HG03565 (cell line): ENCODE results near the gene FRAS1.
"Not testable (repeated sequence)": the region's sequence is repeated elsewhere in the genome, so short reads cannot be mapped to it uniquely, and the experiment has no call there.

Experiments used
- ATAC-seq: cut with Tn5 transposase; IDR thresholded peaks from one replicate; pipeline ENCODE4 v1.9.1; 2021; ENCODE audit warnings: mild to moderate bottlenecking, moderate library complexity; ENCODE audit not compliant: unreplicated experiment

Gene FRAS1

DNA sequence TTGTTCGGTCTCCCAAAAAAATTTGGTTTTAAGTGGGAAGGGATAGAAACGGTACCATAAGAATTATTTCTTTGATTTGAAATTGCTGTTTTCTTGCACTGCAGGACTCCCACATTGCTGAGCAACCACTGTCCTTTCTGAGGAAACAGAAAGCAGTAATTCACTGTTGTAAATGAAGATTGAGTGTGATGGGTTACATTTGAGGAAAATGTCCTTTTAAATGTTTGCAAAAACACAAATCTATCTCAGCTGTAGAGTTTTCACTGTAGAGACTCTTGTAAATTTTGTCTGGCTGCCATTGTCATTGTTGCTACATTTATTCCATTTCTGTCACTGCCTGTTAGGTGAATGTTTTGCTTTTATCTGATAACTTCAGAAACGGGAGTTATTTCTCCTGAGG is 105.2 kb downstream of the FRAS1 start:
- no peak for ATAC-seq

DNA sequence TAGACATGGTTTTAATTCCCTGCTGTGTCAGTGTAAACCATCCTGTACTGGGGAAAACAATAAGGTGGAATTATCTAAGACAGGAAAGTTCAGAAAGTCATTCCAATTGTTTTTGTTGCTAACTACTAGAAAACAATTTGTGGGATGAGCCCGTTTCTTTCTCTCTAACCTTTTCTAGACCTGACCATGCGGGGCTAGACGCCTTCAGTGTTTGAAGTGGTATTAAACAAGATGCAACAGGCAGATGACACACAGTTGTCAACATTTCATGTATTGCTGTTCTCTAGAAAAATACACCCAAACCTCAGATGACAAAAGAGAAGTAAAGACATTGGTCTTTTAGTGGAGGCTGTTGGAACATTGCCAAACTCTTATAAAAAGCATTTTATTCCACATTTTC is 105.7 kb downstream of the FRAS1 start:
- no peak for ATAC-seq

DNA sequence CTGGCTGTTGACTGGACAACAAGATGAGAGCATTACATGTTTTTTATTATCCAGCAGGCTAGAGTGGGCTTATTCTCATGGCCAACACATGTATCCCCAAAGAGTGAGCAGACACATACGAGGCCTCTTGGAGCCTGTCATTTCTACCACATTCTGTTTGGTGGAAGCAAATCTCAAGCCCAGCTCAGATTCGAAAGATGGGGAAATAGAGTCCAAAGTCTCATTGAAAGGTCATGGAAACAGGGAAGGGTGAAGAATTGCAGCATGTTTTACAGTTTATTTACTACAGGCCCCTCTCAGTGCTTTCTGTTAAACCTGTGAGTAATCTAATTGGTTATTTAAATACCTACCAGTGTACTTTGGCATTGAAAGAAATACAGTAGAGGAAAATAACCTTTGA is 108.6 kb downstream of the FRAS1 start:
- ATAC-seq, result no peak

DNA sequence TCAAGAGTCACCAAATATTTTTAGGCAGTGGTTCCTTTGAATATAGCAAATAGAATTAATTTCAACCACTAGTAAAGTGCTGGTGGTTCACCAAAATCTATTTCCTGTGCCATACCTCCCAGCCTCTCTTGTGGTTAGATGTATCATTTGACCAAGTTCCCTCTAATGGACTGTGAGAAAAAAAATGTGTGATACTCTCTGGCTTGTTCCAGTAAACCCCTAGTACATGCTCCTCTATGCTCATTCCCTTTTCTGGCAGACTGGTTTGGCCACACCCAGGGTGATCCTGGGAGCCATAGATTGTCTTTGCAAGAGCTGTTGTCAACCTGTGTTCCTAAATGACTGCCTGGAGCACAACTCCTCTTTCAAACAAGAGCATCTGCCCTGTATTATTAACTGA is 109.5 kb downstream of the FRAS1 start:
- ATAC-seq, result no peak

DNA sequence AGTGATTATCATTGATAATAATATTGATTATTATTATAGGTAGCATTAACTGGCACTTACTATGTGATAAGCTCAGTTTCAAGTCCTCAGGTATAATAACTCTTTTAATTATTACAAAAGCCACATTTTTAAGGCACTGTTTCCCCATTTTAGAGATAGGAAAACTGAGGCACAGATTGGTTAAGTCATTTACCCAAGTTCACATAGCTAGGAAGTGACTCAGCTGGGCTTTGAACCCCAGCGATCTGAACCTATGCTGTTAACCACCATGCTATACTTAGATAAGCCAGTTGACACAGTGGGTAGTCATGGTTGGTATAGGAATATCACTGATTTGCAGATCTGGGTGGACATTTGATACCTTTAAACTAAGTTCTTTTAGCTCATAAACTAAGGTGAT is 110.4 kb downstream of the FRAS1 start:
- ATAC-seq, result no peak

DNA sequence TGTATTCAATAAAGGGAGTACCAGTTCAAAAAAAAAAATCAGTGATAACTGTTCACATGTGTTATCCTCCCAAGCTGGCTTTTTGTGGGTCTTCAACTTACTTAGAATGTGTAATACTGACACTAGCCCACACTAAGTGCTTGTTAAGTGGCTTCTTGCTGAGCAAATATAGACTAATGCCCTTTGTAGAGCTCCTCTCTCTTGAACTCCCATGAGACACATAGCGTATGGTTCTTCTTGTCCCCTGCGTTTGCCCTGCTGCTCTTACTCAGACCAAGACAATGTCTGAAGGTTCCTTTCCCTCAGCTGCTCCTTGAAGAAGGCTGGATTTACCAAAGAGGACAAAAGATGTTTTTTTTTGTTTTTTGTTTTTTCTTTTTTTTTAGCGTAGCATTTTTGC is 110.9 kb downstream of the FRAS1 start:
- ATAC-seq, result no peak

DNA sequence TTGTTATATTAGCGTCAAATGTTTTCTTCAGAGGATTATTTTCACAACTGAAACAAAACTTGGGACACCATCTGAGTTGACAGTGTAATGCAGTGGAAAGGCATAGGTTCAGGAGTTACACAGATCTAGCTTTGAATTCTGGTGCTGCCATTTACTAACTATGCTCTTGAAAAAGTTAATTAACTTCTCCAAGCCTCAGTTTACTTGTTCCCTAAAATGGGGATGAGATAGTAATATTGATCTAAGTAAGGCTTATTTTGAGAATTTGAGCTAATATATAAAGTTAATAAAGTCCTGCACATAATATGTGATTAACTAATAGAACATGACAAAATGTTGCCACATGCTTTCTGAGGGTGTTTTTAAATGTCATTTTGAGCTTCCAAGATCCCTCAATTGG is 112.6 kb downstream of the FRAS1 start:
- no peak for ATAC-seq

DNA sequence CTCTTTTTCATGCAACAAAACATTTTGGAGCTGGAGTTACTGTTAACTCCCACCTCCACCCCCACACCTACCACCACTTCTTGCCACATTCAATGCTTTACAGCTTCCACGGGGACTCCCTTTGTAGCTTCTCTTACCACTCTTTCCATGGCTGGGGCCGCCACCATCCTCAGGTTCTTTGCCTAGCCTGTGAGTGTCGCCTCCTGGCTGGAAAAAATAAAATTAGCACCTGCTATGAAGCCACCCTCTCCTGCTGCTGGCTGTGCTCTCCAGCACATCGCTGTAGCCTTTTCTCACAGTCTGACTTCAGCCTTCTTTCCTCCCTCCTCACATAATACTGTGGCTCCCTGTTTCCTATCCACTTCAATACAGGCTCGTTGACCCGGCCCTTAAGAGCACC is 114.4 kb downstream of the FRAS1 start:
- ATAC-seq, result no peak

DNA sequence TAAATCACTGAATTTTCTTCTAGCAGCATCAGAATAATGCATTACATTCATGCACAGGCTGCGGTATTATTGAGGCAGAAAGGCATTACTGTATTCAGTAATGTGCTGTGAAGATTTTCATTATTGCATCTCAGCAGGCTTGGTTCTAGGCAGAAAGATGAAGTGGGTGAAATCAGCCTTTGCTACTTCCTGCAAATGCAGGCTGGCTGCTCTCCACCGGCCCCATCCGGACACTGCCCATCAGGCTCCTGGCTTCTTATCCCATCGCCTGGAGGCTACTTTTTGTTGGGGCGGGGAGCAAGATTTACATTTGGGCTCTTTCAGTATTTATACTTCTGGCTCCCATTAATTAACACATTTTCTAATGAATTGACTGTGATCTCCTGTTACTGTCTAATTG is 117.8 kb downstream of the FRAS1 start:
- no peak for ATAC-seq

DNA sequence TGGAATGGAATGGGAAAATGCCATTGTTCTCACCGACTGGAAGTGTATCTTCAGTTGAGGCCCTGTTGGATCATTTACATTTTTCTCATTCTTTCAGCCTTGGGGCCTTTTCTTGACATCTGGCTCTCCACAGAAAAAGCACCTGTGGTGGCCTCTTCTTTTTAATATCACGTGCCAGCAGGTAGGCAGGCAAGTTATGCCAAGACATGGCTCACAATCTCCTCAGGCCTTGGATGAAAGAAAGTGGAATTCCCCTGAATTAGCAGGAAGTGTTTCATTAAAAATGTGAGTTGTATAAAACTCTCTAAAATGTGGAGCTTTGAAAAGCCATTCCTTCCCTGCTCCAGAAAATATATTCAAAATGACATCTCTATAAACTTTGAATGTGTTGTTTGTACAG is 122.1 kb downstream of the FRAS1 start:
- no peak for ATAC-seq

DNA sequence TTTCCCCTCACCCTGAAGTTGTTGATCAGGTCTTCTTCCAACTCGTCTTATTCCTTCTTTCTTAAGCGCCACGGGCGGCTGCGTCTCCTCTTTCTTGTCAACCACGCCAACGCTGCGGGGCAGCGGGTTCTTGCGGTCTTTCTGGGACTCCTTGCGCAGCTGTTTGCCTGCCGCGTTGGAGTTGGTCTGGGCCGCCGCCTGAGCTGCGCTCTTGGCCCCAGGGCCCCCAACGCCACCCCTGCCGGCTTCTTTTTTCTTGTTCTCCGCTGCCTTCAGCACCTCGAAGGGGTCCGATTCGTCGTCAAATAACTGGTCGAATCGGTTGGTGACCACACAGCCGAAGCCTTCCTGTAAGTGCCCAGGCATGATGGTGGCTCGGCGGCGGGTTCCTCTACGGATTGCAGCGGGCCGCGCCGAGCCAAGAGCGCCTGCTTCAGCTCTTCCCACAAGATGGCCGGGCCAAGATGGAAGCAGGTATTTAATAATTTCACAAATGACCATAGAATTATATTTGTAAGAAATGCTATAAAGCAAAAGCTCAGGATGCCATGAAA is 124.6 kb downstream of the FRAS1 start:
- not testable (repeated sequence) for ATAC-seq

DNA sequence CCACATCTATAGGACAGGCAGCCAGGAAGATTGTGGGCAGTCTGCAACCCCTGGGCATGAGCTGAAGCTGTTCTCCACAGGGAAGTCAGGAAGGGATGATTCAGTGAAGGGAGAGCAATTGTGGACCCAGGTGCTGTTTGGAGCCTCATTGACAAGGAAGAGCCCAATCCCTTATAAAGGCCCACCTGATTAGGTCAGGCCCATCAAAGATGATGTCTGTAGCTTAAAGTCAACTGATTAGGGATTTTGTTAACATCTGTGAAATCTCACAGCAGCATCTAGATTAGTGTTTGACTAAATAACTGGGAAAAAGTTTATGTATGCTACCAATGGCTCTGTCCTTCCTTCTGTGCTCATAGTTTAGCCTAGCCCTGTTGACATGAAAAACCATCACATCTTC is 127.5 kb downstream of the FRAS1 start:
- ATAC-seq, result no peak

DNA sequence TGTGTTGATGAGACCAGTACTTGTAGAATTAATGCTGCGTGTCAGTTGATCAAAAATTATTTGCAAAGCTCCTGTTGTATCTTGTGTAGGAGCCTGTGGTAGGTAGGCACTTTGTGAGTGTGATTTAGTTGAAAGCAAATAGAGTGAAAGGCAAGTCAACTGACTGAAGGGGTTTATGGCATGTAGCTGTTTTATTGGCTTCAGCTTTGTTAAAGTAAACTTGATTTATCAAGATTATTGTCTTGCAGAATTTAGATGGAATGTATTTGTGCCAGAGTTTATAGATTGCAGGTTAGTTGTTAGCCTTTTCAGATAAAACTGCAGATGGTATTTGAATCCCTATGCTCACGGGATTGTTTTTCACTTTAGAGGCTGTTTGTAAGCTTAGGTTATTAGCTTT is 128.0 kb downstream of the FRAS1 start:
- ATAC-seq, result no peak

DNA sequence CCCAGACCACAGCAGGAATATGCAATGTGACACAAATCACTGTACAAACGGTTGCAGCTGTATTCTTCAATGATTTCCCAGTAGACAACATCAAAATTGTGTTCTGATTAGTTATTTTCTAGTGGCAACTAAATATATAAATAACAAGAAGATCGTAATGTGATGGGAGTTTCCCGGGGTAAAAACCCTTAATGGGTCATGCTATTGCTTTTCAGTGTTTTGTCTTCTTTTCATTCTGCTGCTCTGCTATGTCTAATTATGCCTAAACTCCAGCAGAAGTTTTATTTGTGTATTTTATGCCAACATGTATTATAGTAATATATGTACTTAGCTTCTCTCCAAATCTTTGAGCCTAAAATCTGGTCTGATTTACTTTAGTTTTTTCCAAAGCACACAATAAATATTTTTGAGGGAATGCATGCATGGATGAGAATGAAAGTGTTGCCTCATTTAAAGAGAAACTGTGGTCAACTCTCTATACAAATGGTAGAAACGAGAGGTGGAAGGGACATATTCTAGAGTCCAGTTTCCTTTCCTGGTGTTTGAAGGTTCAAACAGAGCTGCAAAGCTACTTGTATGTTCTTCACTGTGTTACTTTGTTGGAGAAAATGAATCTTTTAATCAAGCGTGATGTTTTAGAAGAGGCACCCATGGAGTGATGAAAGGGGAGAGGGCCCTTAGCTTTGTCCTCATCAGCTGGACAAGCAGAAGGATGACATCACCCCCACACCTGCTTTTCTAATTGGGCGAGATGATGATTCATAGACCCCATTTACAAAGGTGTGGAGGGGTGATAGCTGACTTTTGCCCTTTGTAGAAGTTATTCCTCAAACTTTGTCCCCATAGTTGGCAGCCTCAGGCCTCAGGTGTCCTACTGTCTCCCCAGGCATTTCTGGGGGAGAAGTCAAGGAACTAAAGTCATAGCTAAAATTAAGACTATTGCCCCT is 129.7 kb downstream of the FRAS1 start:
- ATAC-seq, result no peak

DNA sequence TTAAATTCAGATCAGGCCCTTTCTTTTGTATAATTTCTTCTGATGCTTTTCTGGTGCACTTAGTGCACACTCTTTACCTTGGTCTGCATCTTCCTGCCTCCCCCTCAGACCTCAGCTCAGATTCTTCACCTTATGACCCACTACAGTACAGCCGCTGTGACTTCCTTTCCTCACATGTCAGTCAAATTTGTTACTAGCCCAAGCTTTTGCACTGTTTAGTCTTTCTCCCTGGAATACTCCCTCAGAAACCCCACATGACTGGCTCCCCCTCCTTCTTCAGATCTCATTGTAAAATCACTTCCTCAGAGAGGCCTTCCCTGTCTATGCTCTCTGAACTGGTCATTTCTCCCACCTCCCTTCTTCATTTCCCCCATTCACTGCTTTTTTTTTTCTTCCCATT is 132.9 kb downstream of the FRAS1 start:
- no peak for ATAC-seq

DNA sequence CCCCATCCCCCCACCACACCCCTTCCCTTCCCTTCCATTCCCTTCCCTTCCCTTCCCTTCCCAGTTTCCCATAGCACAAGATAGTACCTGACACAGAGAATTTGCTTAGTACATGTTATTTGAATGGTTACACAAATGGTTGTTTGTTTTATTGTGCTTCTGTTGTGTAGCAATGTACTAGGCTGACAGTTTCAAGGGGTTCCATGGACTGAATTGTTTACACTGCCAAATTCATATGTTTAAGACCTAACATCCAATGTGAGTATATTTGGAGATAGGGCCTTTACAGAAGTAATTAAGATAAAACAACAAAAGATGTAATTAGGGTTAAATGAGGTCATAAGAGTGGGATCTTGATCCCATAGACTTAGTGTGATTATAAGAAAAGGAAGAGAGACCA is 133.5 kb downstream of the FRAS1 start:
- no peak for ATAC-seq

DNA sequence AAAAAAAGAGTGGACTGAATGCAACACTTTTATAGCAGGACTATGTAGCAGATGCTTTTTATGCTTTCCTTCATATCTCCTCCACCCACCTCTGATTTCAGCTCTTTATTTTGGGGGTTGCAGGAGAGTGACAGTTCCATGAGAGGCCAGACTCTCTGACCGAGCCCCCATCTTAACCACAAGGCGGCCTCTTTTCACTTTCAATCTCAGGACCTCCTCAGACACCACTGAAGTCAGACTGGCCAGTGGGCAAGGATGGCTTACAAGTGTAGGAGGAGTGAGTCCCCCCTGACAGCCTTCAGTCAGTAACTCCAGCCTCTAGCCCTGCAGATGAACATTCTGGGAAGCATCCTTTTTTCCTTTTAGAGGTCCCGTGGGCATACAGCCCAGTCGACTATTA is 140.8 kb downstream of the FRAS1 start:
- ATAC-seq, result no peak

DNA sequence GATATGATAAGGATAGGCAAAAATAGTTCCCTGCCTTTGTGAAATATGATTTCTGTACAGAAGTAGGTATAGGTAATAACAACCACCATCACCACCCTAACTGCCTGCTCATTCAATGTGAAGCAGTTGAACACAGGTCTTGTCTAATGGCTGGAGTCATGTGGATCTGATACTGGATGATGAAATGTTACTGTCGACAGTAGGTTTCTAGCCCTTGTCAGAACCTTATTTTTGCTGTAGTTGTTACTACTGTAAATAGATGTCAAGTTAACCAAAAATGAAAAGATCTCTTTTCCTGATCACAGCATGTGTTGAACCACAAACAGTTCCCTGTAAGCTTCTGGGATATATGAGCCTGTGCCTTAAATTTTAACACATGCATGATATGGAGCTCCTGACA is 142.9 kb downstream of the FRAS1 start:
- ATAC-seq, result no peak

DNA sequence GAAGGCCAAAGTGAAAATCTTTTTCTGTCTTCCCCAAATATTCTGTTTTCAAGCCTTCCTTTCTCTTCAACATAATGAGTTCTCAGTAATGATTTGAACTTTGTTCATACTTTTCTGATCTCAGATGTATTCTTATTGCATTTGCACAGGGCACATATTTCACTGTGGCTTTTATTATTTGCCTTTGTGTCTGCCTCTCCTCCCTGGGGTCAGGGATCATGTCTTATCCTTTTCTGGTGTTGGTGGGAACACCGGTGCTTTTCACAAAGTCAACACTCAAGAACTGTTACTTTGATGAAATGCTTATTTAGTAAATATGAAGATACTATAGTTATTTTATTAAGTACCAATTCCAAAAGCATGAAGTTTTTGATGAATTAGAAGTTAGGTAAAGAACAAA is 143.8 kb downstream of the FRAS1 start:
- ATAC-seq, result no peak

DNA sequence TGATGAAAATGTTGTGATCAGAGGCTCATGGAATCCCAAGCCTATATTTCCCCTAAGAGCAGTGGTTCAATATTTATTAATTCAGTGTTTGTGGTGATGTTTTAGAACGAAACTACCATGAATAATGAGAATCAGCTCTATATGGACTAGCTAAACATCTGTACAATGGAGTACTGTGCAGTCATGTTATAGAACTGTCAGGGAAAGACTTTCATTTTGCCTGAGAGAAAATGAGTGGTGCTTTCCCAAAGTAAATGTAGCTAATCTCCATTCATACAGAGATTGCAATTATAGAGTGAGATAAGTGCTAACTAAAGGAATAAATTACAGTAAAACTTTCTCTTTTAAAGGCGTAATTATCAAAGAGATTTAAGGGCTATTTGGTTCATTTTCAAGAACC is 147.1 kb downstream of the FRAS1 start:
- no peak for ATAC-seq

DNA sequence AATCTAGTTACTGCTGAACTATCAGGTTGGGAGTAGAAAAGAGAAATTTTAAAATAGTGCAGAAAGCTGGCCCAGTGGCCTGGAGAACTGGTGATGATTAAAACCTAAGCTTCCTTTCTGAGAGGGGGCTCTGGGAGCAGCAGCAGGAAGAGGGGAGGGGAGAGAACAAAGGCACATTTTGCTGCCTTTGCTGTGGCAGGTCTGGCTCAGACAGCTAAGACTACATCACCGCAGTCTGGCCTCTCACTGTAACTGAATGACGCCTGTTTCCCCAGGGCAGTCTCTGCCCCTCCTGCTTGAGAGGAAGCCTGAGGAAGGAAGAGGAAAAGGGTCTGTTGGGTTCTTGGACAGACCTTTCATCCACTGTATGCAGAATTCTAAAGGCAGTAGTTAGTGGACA is 148.5 kb downstream of the FRAS1 start:
- ATAC-seq, result no peak

DNA sequence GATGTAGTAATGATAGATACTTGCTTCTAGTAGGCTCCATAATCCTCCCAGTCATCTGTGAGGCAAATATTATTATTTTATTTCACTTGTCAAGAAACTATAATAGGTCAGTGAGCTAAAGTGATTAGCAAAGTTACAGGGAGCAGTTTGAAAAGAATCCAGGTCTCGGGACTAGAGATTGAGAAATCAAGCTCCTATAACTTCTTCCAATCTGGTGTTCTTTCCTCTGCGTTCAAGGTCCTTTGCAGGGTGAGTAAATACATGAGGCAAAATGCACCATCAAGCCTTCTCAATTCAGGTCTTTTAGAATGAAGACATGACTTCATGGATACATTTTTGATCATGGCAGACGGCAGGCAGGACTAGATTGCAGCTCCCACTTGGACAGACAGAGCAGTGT is 150.4 kb downstream of the FRAS1 start:
- ATAC-seq, result no peak

DNA sequence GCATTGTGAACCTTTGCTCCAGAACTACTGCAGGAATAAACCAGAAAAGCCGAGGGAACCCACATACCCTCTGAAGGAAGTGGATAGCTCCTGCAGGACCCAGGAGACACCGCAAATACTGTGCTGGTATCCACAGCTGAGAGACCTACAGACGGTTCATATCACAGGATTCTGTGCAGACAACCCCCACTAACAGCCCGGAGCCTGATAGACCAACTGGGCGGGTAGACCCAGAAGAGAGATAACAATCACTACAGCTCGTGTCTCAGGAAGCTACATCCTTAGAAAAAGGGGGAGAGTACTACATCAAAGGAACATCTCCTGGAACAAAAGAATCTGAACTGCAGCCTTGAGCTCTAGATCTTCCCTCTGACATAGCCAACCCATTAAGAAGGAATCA is 150.8 kb downstream of the FRAS1 start:
- ATAC-seq, result no peak
